ENCODE data around the gene RIMBP2.

- TF ChIP-seq CTCF (conservative IDR thresholded peaks at IDR 0.05; ENCODE audit: low read depth, low read length) (no peak), EZH2 (IDR thresholded peaks at IDR 0.05; ENCODE audit: borderline replicate concordance, low read depth, low read length, poor library complexity, severe bottlenecking) (no peak)
Observed at GRCh38 chr12:130683811-130684210, 32.3 kb downstream of the RIMBP2 start.
